Astrocyte of the cerebellum (primary cell): ENCODE measurements around the gene VWA2.

Source experiments
- DNase-seq: peaks from one replicate; pipeline ENCODE4 v3.0.0-alpha.2; 2011; ENCODE audit warnings: low read depth
- H3K4me3 ChIP-seq: 2 replicates; pipeline ENCODE4 v1.5.1; 2011; ENCODE audit warnings: mild to moderate bottlenecking, low read depth, low read length, moderate library complexity
- CTCF ChIP-seq: IDR thresholded peaks from 2 replicates; pipeline ENCODE4 v1.5.1; 2012; ENCODE audit warnings: low read length, low read depth, moderate library complexity, mild to moderate bottlenecking; ENCODE audit errors: missing control alignments
- in situ Hi-C: cut with HindIII; loops from 2 replicates; pipeline ENCODE4 v1.10.0; 2017; ENCODE audit warnings: low sequenced_read_pairs

The VWA2 gene

GRCh38 chr10:114311496-114312209 is 72.6 kb downstream of the VWA2 start:
- in situ Hi-C loops, result loop anchor here (5.0 kb wide), 1 partner anchor 76 kb away; no protein-coding TSS in a partner anchor
- no peak for TF ChIP-seq CTCF
- no peak overlapping the region for H3K4me3 ChIP-seq
- DNase-seq, result no peak

- in situ Hi-C loops, result loop anchor here (5.0 kb wide), 1 partner anchor 74 kb away; no protein-coding TSS in a partner anchor
- TF ChIP-seq CTCF, result no peak
- H3K4me3 ChIP-seq, result no peak overlapping the region
- DNase-seq, result no peak
Observed at GRCh38 chr10:114313139-114313538, 74.1 kb downstream of the VWA2 start.

- H3K4me3 ChIP-seq, result no peak overlapping the region
- DNase-seq, result no peak
- TF ChIP-seq CTCF, result no peak
- in situ Hi-C loops, result loop anchor here (5.0 kb wide), 1 partner anchor 73 kb away; no protein-coding TSS in a partner anchor
Observed at GRCh38 chr10:114313866-114314265, 74.8 kb downstream of the VWA2 start.

- no peak for DNase-seq
- in situ Hi-C loops, result no loop called here
- no peak for TF ChIP-seq CTCF
- no peak overlapping the region for H3K4me3 ChIP-seq
Observed at GRCh38 chr10:114315566-114316420, 76.7 kb downstream of the VWA2 start.

- TF ChIP-seq CTCF, result no peak
- no peak overlapping the region for H3K4me3 ChIP-seq
- DNase-seq, result no peak
- in situ Hi-C loops, result no loop called here
Observed at GRCh38 chr10:114316744-114317143, 77.7 kb downstream of the VWA2 start.

GRCh38 chr10:114319406-114320248 is 80.6 kb downstream of the VWA2 start:
- TF ChIP-seq CTCF, result no peak
- in situ Hi-C loops, result no loop called here
- DNase-seq, result no peak
- H3K4me3 ChIP-seq, result no peak overlapping the region
